ENCODE data around the gene KCNAB1.

KCNAB1 gene

GRCh38 chr3:156260331-156260730 is 140.0 kb downstream of the KCNAB1 start:
- Histone ChIP-seq H3K9ac (ENCODE audit: low read length) (no peak overlapping the region), H3K4me3 (ENCODE audit: low read length) (no peak overlapping the region), H3K4me2 (ENCODE audit: low read depth, low read length) (no peak overlapping the region), H3K27me3 (replicated peaks; ENCODE audit: insufficient read depth, low read length) (no peaks in the 10 kb centered on the region), H2AFZ (ENCODE audit: low read length) (no peak overlapping the region), H3K4me1 (ENCODE audit: low read length) (no peaks in the 10 kb centered on the region), H3F3A (ENCODE audit: insufficient read depth, low read length) (no peaks in the 10 kb centered on the region), H3K9me3 (replicated peaks; ENCODE audit: insufficient read depth, low read length) (no peaks in the 10 kb centered on the region), H3K27ac (ENCODE audit: low read length) (no peak overlapping the region), H3K79me2 (ENCODE audit: low read length) (no peaks in the 10 kb centered on the region), H3K36me3 (replicated peaks; ENCODE audit: insufficient read depth, low read length) (no peaks in the 10 kb centered on the region), H3K9me2 (replicated peaks; ENCODE audit: insufficient read depth, low read length) (no peaks in the 10 kb centered on the region), H4K20me1 (ENCODE audit: insufficient read depth, low read length) (no peaks in the 10 kb centered on the region)
- DNase-seq = no peak
- TF ChIP-seq EZH2phosphoT487 (IDR thresholded peaks at IDR 0.05; ENCODE audit: low read length) (no peak), EZH2 (optimal IDR thresholded peaks at IDR 0.05; ENCODE audit: low read depth, low read length) (no peak), CTCF (IDR thresholded peaks at IDR 0.05; ENCODE audit: low read length) (no peak)

GRCh38 chr3:156264771-156265170 is 144.4 kb downstream of the KCNAB1 start:
- H3K27me3 ChIP-seq (replicated peaks; ENCODE audit: insufficient read depth, low read length) = no peaks in the 10 kb centered on the region
- DNase-seq = no peak
- no peaks in the 10 kb centered on the region for H3K79me2 ChIP-seq (ENCODE audit: low read length)

GRCh38 chr3:156271508-156271907 is 151.1 kb downstream of the KCNAB1 start:
- TF ChIP-seq EZH2phosphoT487 (IDR thresholded peaks at IDR 0.05; ENCODE audit: low read length) (no peak), EZH2 (optimal IDR thresholded peaks at IDR 0.05; ENCODE audit: low read depth, low read length) (no peak), CTCF (IDR thresholded peaks at IDR 0.05; ENCODE audit: low read length) (no peak)
- no peaks in the 10 kb centered on the region for H3F3A ChIP-seq (ENCODE audit: insufficient read depth, low read length)
- H3K9me3 ChIP-seq (replicated peaks; ENCODE audit: insufficient read depth, low read length) = no peaks in the 10 kb centered on the region
- no peak overlapping the region for H3K9ac ChIP-seq (ENCODE audit: low read length)
- no peaks in the 10 kb centered on the region for H3K9me2 ChIP-seq (replicated peaks; ENCODE audit: insufficient read depth, low read length)
- H3K4me3 ChIP-seq (ENCODE audit: low read length) = no peak overlapping the region
- H2AFZ ChIP-seq (ENCODE audit: low read length) = no peak overlapping the region
- no peaks in the 10 kb centered on the region for H3K36me3 ChIP-seq (replicated peaks; ENCODE audit: insufficient read depth, low read length)
- no peaks in the 10 kb centered on the region for H4K20me1 ChIP-seq (ENCODE audit: insufficient read depth, low read length)
- no peak overlapping the region for H3K4me2 ChIP-seq (ENCODE audit: low read depth, low read length)
- no peaks in the 10 kb centered on the region for H3K4me1 ChIP-seq (ENCODE audit: low read length)
- H3K27me3 ChIP-seq (replicated peaks; ENCODE audit: insufficient read depth, low read length) = no peaks in the 10 kb centered on the region
- no peaks in the 10 kb centered on the region for H3K79me2 ChIP-seq (ENCODE audit: low read length)
- no peak for DNase-seq
- H3K27ac ChIP-seq (ENCODE audit: low read length) = no peak overlapping the region

More at GRCh38 chr3:156264771-156265170, 144.4 kb downstream of the KCNAB1 start:
- no peaks in the 10 kb centered on the region for H3K9me3 ChIP-seq (replicated peaks; ENCODE audit: insufficient read depth, low read length)
- H3K4me1 ChIP-seq (ENCODE audit: low read length) = no peaks in the 10 kb centered on the region
- H3K4me2 ChIP-seq (ENCODE audit: low read depth, low read length) = no peak overlapping the region
- H3K9ac ChIP-seq (ENCODE audit: low read length) = no peak overlapping the region
- H3K9me2 ChIP-seq (replicated peaks; ENCODE audit: insufficient read depth, low read length) = no peaks in the 10 kb centered on the region
- H3K4me3 ChIP-seq (ENCODE audit: low read length) = no peak overlapping the region
- H3K36me3 ChIP-seq (replicated peaks; ENCODE audit: insufficient read depth, low read length) = no peaks in the 10 kb centered on the region
- H3K27ac ChIP-seq (ENCODE audit: low read length) = no peak overlapping the region
- no peaks in the 10 kb centered on the region for H3F3A ChIP-seq (ENCODE audit: insufficient read depth, low read length)
- TF ChIP-seq EZH2phosphoT487 (IDR thresholded peaks at IDR 0.05; ENCODE audit: low read length) (no peak), CTCF (IDR thresholded peaks at IDR 0.05; ENCODE audit: low read length) (no peak), EZH2 (optimal IDR thresholded peaks at IDR 0.05; ENCODE audit: low read depth, low read length) (no peak)
- no peaks in the 10 kb centered on the region for H4K20me1 ChIP-seq (ENCODE audit: insufficient read depth, low read length)
- H2AFZ ChIP-seq (ENCODE audit: low read length) = no peak overlapping the region
